ENCODE results near the gene GTF2A2.
"Not testable (repeated sequence)": the region's sequence is repeated elsewhere in the genome, so short reads cannot be mapped to it uniquely, and the experiment has no call there.

The GTF2A2 gene

DNA sequence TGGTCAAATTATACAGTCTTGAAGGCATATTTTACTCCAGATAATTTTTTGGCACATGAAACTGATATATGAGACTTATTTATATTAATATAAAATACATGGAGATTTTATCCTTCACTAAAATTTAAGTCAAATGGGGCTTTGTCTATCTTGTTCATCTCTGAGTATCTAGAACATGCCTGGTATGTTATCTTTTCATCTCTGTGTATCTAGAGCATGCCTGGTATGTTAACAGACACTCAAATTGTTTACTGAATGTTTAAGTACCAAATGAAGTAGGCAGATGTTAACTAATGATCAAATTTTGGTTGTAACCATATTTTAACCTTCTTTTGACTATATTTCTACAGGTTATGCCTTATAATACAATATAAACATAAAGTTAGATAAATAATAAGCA lies 7.7 kb downstream of the GTF2A2 start:
- no peaks in the 10 kb centered on the region for H3K9me3 ChIP-seq (ENCODE audit: control insufficient read depth, insufficient read depth, low read depth, low read length)
- peaks cover 13 to 69% of the 10 kb centered on the region in 2 experiments for H3K36me3 ChIP-seq (ENCODE audit: control insufficient read depth in 2 of 2, insufficient read depth in 1 of 2, low read length in 2 of 2)
- POLR2A ChIA-PET: no interaction called here
- TF ChIP-seq ZNF324 (tag by site-specific recombination; IDR thresholded peaks at IDR 0.05) (no peak), GLI2 (tag by site-specific recombination; IDR thresholded peaks at IDR 0.05; ENCODE audit: borderline replicate concordance, low read depth) (no peak), ZNF571 (tag by site-specific recombination; IDR thresholded peaks at IDR 0.05) (no peak), ZNF211 (tag by site-specific recombination; IDR thresholded peaks at IDR 0.05; ENCODE audit: low read depth) (no peak), PRDM4 (tag by site-specific recombination; IDR thresholded peaks at IDR 0.05) (no peak)
- no peak overlapping the region for H3K4me3 ChIP-seq (ENCODE audit: low read depth, low read length)
- no peak overlapping the region for H3K27ac ChIP-seq (ENCODE audit: extremely low read depth, low read depth, low read length)
- CTCF ChIA-PET: no interaction called here
- no peaks in the 10 kb centered on the region for H3K4me1 ChIP-seq (ENCODE audit: control insufficient read depth, insufficient read depth, low read length)

DNA sequence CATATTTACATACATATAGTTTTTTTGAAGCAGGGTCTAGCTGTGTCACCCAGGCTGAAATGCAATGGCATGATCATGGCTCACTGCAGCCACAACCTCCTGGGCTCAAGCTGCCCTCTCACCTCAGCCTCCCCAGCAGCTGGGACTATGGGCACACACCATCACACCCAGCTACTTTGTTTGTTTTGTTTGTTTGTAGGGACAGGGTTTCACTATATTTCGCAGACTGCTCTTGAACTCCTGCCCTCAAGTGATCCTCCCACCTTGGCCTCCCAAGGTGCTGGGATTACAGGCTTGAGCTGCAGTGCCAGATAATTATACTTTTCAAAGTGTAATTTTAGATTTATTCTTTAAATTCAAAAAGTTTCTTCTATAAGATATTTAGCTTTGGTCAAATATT lies 10.2 kb downstream of the GTF2A2 start:
- Histone ChIP-seq H3K9me3 (ENCODE audit: control insufficient read depth, insufficient read depth, low read depth, low read length) (no peaks in the 10 kb centered on the region), H3K27ac (ENCODE audit: extremely low read depth, low read depth, low read length) (no peak overlapping the region), H3K4me1 (ENCODE audit: control insufficient read depth, insufficient read depth, low read length) (no peaks in the 10 kb centered on the region), H3K4me3 (ENCODE audit: low read depth, low read length) (no peak overlapping the region), H3K36me3 (ENCODE audit: control insufficient read depth in 2 of 2, insufficient read depth in 1 of 2, low read length in 2 of 2) (peaks cover 17 to 50% of the 10 kb centered on the region in 2 experiments)
- TF ChIP-seq GLIS1 (tag by site-specific recombination; IDR thresholded peaks at IDR 0.05) (peak; percentile 53), ZNF223 (tag by site-specific recombination; IDR thresholded peaks at IDR 0.05) (no peak), SCRT2 (tag by site-specific recombination; IDR thresholded peaks at IDR 0.05) (no peak)
- TF ChIP-seq, protein P1, sequence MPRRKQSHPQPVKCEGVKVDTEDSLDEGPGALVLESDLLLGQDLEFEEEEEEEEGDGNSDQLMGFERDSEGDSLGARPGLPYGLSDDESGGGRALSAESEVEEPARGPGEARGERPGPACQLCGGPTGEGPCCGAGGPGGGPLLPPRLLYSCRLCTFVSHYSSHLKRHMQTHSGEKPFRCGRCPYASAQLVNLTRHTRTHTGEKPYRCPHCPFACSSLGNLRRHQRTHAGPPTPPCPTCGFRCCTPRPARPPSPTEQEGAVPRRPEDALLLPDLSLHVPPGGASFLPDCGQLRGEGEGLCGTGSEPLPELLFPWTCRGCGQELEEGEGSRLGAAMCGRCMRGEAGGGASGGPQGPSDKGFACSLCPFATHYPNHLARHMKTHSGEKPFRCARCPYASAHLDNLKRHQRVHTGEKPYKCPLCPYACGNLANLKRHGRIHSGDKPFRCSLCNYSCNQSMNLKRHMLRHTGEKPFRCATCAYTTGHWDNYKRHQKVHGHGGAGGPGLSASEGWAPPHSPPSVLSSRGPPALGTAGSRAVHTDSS (tag by site-specific recombination; IDR thresholded peaks at IDR 0.05): no peak
- TF ChIP-seq, protein P2, sequence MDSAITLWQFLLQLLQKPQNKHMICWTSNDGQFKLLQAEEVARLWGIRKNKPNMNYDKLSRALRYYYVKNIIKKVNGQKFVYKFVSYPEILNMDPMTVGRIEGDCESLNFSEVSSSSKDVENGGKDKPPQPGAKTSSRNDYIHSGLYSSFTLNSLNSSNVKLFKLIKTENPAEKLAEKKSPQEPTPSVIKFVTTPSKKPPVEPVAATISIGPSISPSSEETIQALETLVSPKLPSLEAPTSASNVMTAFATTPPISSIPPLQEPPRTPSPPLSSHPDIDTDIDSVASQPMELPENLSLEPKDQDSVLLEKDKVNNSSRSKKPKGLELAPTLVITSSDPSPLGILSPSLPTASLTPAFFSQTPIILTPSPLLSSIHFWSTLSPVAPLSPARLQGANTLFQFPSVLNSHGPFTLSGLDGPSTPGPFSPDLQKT (IDR thresholded peaks at IDR 0.05; ENCODE audit: borderline replicate concordance, low read depth, low read length): no peak
- ChIA-PET POLR2A (no interaction called here), CTCF (interaction anchor here (0.7 kb wide), 1 partner anchor 539 kb away, joined by 3 read pairs; no protein-coding TSS in a partner anchor)

- POLR2A ChIA-PET: no interaction called here
Measured at GRCh38 chr15:59646277-59646676, 11.0 kb downstream of the GTF2A2 start.

DNA sequence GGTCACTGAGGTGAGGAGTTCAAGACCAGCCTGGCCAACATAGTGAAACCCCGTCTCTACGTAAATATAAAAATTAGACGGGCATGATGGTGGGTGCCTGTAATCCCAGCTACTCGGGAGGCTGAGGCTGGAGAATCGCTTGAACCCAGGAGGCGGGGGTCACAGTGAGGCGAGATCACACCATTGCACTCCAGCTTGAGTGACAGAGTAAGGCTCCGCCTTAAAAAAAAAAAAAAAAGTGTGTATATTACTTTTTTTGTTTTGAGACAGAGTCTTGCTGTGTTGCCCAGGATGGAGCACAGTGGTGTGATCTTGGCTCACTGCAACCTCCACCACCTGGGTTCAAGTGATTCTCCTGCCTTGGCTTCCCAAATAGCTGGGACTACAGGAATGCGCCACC lies 11.5 kb downstream of the GTF2A2 start:
- CTCF ChIA-PET: interaction anchor here (1.2 kb wide), 1 partner anchor 113 kb away, joined by 3 read pairs; no protein-coding TSS in a partner anchor
- peaks cover 13 to 42% of the 10 kb centered on the region in 2 experiments for H3K36me3 ChIP-seq (ENCODE audit: control insufficient read depth in 2 of 2, insufficient read depth in 1 of 2, low read length in 2 of 2)
- H3K4me1 ChIP-seq (ENCODE audit: control insufficient read depth, insufficient read depth, low read length); H3K27ac ChIP-seq (ENCODE audit: extremely low read depth, low read depth, low read length); H3K9me3 ChIP-seq (ENCODE audit: control insufficient read depth, insufficient read depth, low read depth, low read length); H3K4me3 ChIP-seq (ENCODE audit: low read depth, low read length); POLR2A ChIA-PET: not testable (repeated sequence)

More at GRCh38 chr15:59646277-59646676, 11.0 kb downstream of the GTF2A2 start:
- TF ChIP-seq, protein P2 (IDR thresholded peaks at IDR 0.05; ENCODE audit: borderline replicate concordance, low read depth, low read length): no peak
- TF ChIP-seq ZNF112 (tag by site-specific recombination; IDR thresholded peaks at IDR 0.05) (no peak), YY2 (tag by site-specific recombination; IDR thresholded peaks at IDR 0.05) (no peak), ZNF626 (tag by site-specific recombination; IDR thresholded peaks at IDR 0.05) (no peak), ZNF221 (tag by site-specific recombination; IDR thresholded peaks at IDR 0.05; ENCODE audit: borderline replicate concordance) (no peak), ZNF555 (tag by site-specific recombination; conservative IDR thresholded peaks at IDR 0.05) (no peak), ZNF624 (tag by site-specific recombination; IDR thresholded peaks at IDR 0.05) (no peak), ZNF335 (tag by site-specific recombination; conservative IDR thresholded peaks at IDR 0.05) (no peak), EGR2 (tag by site-specific recombination; IDR thresholded peaks at IDR 0.05; ENCODE audit: low read depth) (no peak)
- Histone ChIP-seq H3K9me3 (ENCODE audit: control insufficient read depth, insufficient read depth, low read depth, low read length) (no peaks in the 10 kb centered on the region), H3K4me3 (ENCODE audit: low read depth, low read length) (no peak overlapping the region), H3K27ac (ENCODE audit: extremely low read depth, low read depth, low read length) (no peak overlapping the region), H3K4me1 (ENCODE audit: control insufficient read depth, insufficient read depth, low read length) (no peaks in the 10 kb centered on the region), H3K36me3 (ENCODE audit: control insufficient read depth in 2 of 2, insufficient read depth in 1 of 2, low read length in 2 of 2) (peaks cover 13 to 43% of the 10 kb centered on the region in 2 experiments)
- CTCF ChIA-PET: interaction anchor here (1.2 kb wide), 1 partner anchor 113 kb away, joined by 3 read pairs; no protein-coding TSS in a partner anchor
